Glomerular endothelial cell (primary cell): ENCODE measurements around the gene ARHGEF39. TPM values are rescaled to one million over a fixed set of nuclear protein-coding genes. Genes with fewer than 3 reads are reported as not detected.
"Not testable (repeated sequence)": the region's sequence is repeated elsewhere in the genome, so short reads cannot be mapped to it uniquely, and the experiment has no call there.

ENCODE experiments used
- DNase-seq: peaks from one replicate; pipeline ENCODE4 v3.0.0-alpha.2; 2011; ENCODE audit warnings: low read depth, low spot score; ENCODE audit errors: extremely low read depth
- total RNA-seq: library from RNA; depleted of rRNA; stranded (reverse); fragments of >200 nt; gene quantifications from 2 replicates; pipeline ENCODE4 v1.2.3, GENCODE V29; 2015

ARHGEF39 gene
- total RNA-seq, 1 donor from 2014 or later, result 0.58 TPM

GRCh38 chr9:35628389-35628991 lies 36.5 kb downstream of the ARHGEF39 start:
- no peak for DNase-seq

GRCh38 chr9:35627575-35627974 lies 37.4 kb downstream of the ARHGEF39 start:
- DNase-seq, result no peak

- DNase-seq, result no peak
These were observed 45.2 kb downstream of the ARHGEF39 start for GRCh38 chr9:35619800-35620158.

- DNase-seq, result no peak
These were observed 45.9 kb downstream of the ARHGEF39 start for GRCh38 chr9:35618854-35619799.

GRCh38 chr9:35618325-35618727 lies 46.7 kb downstream of the ARHGEF39 start, which contains the start of gene CD72:
TSS of gene CD72 (minus strand) at chr9:35618413. CDS start at chr9:35618303, 110 bp downstream.
- no peak for DNase-seq

GRCh38 chr9:35617548-35617947 lies 47.4 kb downstream of the ARHGEF39 start:
- no peak for DNase-seq

GRCh38 chr9:35616681-35617459 lies 48.1 kb downstream of the ARHGEF39 start:
- DNase-seq, result no peak

GRCh38 chr9:35615981-35616680 lies 48.9 kb downstream of the ARHGEF39 start:
- no peak for DNase-seq

- no peak for DNase-seq
These were observed 52.2 kb downstream of the ARHGEF39 start for GRCh38 chr9:35612843-35613242.

GRCh38 chr9:35612066-35612465 lies 52.9 kb downstream of the ARHGEF39 start:
- DNase-seq, result not testable (repeated sequence)

- no peak for DNase-seq
These were observed 53.7 kb downstream of the ARHGEF39 start for GRCh38 chr9:35611230-35611797.

GRCh38 chr9:35609820-35610163 lies 55.2 kb downstream of the ARHGEF39 start:
- DNase-seq, result no peak

Other genes with a start within 250 kb of the ARHGEF39 start
- gene RUSC2, start 175.1 kb downstream of the ARHGEF39 start, total RNA-seq, result 32.9 and 42.5 TPM in 2 replicates
- gene TESK1, start 59.9 kb downstream of the ARHGEF39 start, total RNA-seq, result 12.5 and 19.4 TPM in 2 replicates
- 1.3 TPM in 1 of 2 replicates, not detected in the other for gene CD72, start 46.8 kb downstream of the ARHGEF39 start, total RNA-seq
- gene SIT1, start 14.3 kb downstream of the ARHGEF39 start, total RNA-seq, result not detected in 2 replicates
- gene RMRP, start 7.2 kb downstream of the ARHGEF39 start, total RNA-seq, result 2,917 and 4,459 TPM in 2 replicates
- 18.5 and 18.6 TPM in 2 replicates for gene CCDC107, start 6.9 kb downstream of the ARHGEF39 start, total RNA-seq
- gene CA9, start 8.7 kb upstream of the ARHGEF39 start, total RNA-seq, result 0.15 TPM in 1 of 2 replicates, not detected in the other
- gene TPM2, start 24.7 kb upstream of the ARHGEF39 start, total RNA-seq, result 290 and 300 TPM in 2 replicates
- 347 and 424 TPM in 2 replicates for gene TLN1, start 67.0 kb upstream of the ARHGEF39 start, total RNA-seq
- 77.0 and 78.6 TPM in 2 replicates for gene CREB3, start 67.5 kb upstream of the ARHGEF39 start, total RNA-seq
- 43.3 and 102 TPM in 2 replicates for gene GBA2, start 84.0 kb upstream of the ARHGEF39 start, total RNA-seq
- gene RGP1, start 84.1 kb upstream of the ARHGEF39 start, total RNA-seq, result 16.5 and 22.9 TPM in 2 replicates
- 1.6 and 7.9 TPM in 2 replicates for gene MSMP, start 89.1 kb upstream of the ARHGEF39 start, total RNA-seq
- gene NPR2, start 126.4 kb upstream of the ARHGEF39 start, total RNA-seq, result 15.9 and 16.6 TPM in 2 replicates
- gene SPAG8, start 147.1 kb upstream of the ARHGEF39 start, total RNA-seq, result 0.53 TPM in 1 of 2 replicates, not detected in the other
- gene HINT2, start 149.8 kb upstream of the ARHGEF39 start, total RNA-seq, result 13.8 and 24.6 TPM in 2 replicates
- not detected in 2 replicates for gene FAM221B, start 163.5 kb upstream of the ARHGEF39 start, total RNA-seq
- gene TMEM8B, start 164.0 kb upstream of the ARHGEF39 start, total RNA-seq, result 1.9 and 3.0 TPM in 2 replicates
- gene OR13J1, start 205.2 kb upstream of the ARHGEF39 start, total RNA-seq, result not detected in 2 replicates
- 0.47 and 0.63 TPM in 2 replicates for gene HRCT1, start 241.0 kb upstream of the ARHGEF39 start, total RNA-seq
- 8.1 and 16.3 TPM in 2 replicates for gene SPAAR, start 244.3 kb upstream of the ARHGEF39 start, total RNA-seq